Stimulated activated CD4-positive, alpha-beta T cell treated with anti-CD3 and anti-CD28 coated beads, Interleukin-2, amount 100 ng/mL, for 48 hours (primary cell): Measurements from ENCODE around the gene PXDC1.

ENCODE experiments used
- DNase-seq, 2 donors: peaks; one replicate each; pipeline ENCODE4 v3.0.0-alpha.2; 2020

The PXDC1 gene

DNA sequence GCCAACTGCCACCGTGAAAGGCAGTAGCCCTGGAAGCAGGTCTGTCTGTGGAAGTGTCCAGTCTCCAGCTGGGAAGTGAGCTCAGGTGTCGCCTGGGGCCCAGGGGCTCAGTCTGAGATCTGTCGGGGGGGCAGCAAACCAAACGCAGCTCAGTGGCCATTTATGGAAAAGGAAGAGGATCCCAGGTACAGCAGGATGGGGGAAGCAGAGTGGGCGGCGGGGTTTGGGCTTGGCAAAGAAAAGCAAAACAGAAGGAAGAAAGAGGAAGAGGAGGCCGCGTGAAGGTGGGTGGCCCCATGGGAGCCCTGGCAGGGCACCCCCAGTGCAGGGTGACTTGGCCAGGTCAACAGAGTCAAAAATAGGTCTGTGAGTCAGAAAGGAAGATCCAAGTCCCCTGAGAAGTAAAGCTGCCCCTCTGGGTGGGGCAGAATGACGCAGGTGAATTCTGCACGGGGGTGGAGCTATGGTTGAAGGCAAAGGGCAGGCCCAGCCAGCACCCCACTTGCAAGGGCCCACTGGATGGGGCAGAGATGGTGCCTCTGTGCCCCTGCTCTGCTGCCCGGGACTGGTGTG, 5.3 kb downstream of the PXDC1 start:
- DNase-seq, result no peak

DNA sequence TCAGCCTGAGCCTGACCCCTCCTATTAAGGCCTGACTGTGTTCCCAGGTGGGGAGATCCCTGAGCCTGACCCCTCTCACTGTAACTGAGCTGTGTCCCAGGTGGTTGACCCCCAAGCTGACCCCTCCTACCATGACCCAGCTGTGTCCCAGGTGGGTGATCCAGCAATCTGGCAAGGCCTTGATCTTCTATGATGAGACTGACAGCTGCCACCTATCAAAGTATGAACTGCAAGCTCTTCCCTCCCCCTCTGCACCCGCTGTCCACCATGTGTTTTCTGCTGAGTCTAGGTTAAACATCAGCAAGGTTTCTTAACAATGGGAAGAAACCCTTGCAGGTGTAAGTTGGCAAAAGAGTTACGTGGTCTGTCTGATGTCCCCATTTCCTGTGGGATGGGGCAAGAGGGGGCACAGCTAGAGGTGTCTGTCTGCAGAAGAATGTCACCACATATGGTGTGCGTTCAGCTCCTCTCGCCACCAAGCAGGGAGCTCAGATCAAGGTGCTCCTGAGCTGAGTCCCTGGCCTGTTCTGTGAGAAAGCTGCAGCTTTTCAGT, 5.9 kb downstream of the PXDC1 start:
- DNase-seq, result no peak

DNA sequence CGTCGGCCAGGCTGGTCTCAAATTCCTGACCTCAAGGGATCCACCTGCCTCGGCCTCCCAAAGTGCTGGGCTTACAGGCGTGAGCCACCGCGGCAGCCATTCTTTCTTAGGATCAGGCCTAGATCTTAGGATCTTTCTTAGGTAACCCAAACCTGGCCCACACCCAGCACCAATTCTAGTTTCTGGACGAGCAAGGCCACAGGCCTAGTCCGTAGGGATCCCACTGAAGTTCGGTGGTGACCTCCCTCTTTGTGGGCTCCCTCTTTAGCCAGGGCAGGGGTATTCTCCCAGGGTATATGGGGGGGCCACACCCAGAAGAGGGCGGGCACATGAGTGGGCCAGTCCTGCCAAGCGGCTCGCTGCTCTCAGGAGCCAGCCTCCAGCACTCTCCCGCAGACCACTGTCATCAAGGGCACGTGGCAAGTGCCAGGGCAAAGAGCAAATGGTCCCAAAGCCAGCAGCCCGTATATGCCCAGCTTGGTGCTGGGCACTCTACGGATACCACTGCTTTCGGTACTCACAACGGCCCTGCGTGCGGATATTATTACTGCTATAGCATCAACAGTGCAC, 6.5 kb downstream of the PXDC1 start:
- DNase-seq, result no peak

- DNase-seq, result no peak
Observed at GRCh38 chr6:3744211-3744900, 7.2 kb downstream of the PXDC1 start.

DNA sequence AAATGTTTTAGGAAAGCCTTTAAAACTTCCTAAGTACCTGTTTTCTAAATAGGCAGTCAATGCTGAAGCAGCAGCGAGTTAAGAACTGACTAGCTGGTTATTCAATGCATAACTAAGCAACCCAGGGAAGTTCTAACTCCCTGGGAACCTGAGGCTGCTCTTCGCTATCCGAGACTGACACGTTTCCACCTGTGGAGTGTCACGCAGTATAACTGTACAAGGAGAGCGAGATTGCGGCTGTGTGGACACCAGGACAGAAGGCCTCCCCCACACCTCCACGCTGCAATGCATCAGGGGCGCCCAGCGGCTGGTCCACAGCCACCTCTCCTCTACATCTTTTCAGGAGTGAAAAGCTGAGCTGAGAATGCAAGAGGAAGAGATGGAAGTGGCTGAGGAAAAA, 8.0 kb downstream of the PXDC1 start:
- no peak for DNase-seq

DNA sequence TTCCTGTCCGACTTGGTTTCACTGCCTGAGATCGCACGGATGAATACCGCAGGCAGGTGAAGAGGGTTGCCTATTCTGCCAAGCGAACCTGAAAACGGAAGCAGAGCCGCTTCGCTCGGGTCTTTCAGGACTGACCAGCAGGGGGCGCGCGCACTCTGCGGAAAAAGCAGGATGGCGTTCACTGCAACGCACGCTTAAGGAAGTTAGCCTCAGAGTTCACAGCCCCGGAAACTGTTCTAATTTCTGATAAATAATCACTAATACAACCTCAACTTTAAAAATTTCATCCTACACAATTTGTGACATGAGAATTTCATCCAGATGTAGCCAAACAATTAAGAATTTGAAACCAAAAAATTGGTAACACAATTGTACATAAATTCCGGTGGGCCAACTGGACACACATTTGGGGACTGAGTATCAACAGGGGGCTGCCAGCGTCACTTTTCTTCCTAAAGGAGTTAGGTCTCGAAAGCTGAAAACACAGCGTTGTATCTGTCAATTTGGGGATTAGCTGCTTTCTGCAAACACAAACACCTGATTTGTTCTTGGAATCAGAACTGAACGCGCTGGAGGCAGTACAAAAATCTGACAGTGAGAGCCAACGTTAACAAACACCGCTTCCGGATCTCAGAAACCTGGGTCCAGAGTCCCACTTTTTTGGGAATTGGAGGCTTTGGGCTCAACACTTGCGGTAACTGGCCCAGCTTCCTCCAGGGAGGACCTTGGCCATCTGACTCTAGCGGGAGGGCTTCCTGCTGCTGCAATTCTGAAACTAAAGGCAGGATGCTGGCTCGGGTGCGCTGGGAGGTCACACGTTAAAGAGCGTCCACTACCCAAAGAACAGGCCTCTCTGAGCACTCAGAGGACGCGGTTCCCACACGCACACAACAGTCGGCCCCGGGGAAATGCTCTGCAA, 8.8 kb downstream of the PXDC1 start:
- DNase-seq, result peak; percentile 89 to 96

DNA sequence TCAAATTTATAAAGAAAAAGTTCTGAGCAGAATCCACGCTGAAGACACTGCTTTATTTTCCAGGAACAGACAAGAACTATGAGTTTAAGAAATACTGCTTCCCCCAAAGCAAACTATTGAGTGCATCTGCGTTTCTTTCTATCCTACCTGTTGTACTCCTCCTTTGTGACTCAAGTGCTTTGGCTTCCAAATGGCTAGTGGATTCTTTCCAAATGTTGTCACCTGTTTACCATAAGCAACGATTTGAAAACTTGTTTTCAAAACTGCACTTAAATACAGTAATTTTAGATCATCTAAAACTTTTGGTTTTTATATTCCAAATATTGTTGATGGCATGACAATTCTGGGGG, 9.5 kb downstream of the PXDC1 start:
- no peak for DNase-seq

DNA sequence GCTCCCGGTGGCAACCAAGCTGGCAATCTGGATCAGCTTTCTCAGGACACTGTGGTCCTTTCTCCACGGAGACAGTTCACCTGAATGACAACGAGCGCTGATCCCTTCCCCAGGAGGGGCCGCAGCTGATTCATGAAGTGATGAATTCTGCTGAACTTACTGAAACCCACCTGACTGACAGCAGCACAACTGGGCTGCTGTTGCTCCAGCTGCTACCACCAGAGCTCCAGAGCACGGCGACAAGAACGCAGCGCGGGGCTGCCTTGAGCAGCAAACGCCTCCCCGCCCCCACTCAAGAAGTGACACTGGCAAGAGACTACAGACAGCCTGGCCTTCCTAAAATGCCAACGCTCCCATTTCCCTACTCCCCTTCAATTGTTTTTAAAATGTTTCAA, 10.0 kb downstream of the PXDC1 start:
- DNase-seq, result no peak

- DNase-seq, result no peak
Observed at GRCh38 chr6:3740551-3741476, 10.7 kb downstream of the PXDC1 start.

GRCh38 chr6:3739311-3739897, 12.1 kb downstream of the PXDC1 start:
- no peak for DNase-seq

GRCh38 chr6:3738381-3739131, 13.0 kb downstream of the PXDC1 start:
- no peak for DNase-seq

- no peak for DNase-seq
Observed at GRCh38 chr6:3737831-3738210, 13.7 kb downstream of the PXDC1 start.

DNA sequence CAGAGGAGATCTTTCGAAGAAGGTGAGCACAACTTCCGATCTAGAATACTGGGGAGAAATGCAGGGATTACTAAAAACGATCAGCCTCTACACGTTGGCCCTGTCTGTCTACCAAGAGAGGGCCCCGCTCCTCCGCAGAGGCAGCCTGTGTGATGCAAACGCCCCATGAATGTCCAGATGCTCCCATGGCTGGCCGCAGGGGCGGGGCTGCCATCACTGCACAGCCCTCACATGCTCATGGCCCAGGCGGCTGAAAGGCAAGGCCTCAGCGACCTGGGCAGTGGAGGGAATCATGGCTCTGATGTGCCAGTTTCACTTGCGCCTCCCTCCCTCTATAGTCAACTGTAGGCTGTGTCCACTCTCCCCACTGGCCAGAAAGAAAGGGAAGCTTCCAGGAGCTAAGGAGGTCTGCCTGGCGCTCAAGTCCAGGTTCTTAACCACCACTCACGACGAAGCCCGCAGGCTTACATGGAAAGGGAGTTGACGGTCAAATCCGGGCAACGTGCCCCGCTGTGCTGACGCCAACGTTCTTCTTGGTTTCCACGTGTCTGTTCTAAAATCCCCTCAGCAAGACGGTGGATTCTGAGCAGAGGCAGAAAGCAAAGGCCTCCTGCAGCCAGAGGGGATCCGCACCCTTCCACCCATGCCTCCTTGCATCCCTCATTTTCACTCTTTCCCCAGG, 14.2 kb downstream of the PXDC1 start:
- DNase-seq, result no peak

DNA sequence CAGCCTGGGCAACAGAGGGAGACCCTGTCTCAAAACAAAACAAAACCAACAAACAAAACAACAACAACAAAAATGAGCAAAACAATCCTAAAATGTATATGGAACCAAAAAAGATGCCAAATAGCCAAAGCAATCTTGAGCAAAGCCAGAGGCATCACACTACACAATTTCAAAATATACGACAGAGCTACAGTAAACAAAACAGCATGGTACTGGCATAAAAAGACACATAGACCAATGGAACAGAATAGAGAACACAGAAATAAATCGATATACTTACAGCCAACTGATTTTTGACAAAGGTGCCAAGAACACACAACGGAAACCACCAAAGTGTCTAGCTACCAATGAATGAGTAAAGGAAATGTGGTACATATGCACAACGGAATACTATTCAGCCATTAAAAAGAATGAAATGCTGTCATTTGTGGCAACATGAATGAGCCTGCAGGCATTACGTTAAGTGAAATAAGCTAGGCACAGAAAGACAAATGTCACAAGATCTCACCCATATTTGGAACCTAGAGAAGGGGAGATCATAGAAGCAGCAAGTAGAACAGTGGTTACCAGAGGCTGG, 16.4 kb downstream of the PXDC1 start:
- DNase-seq, result no peak

DNA sequence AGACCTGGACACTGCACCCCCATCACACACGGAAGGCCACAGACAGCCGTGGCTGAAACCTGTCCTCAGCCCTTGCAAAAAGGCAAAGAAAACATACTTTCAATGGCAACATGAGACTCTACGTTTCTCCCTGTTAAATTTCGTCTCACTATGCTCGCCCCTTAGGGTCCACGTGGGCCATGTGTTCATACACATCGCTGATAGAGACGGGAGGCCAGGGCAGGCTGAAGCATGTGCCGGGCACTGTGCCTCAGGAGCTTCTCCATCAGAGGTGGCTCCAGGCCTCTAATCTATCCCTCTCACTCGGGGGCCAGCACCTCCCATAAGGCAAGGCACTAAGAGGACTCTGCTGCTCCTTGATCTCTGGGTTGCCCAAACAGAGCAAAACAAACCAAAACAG, 17.5 kb downstream of the PXDC1 start:
- no peak for DNase-seq

- DNase-seq, result no peak
Observed at GRCh38 chr6:3733321-3733925, 18.1 kb downstream of the PXDC1 start.

GRCh38 chr6:3732345-3733141, 19.0 kb downstream of the PXDC1 start:
- DNase-seq, result peak; percentile 58 to 63

- no peak for DNase-seq
Observed at GRCh38 chr6:3731700-3732099, 19.8 kb downstream of the PXDC1 start.
